KOPT-K1 (cell line): ENCODE data around the gene TRMT1.

Experiments
- H3K27ac ChIP-seq: fragments of 200-600 bp; sonication (generic); 2 replicates; pipeline ENCODE4 v1.5.1; 2016; ENCODE audit warnings: antibody characterized with exemption, mild to moderate bottlenecking, low read depth, low read length; ENCODE audit not compliant: poor library complexity, severe bottlenecking
- H3K36me3 ChIP-seq: fragments of 200-600 bp; sonication (generic); 2 replicates; pipeline ENCODE4 v1.5.1; 2017; ENCODE audit warnings: antibody characterized with exemption, mild to moderate bottlenecking, low read length, moderate library complexity; ENCODE audit not compliant: insufficient read depth
- H3K9me3 ChIP-seq: fragments of 200-600 bp; sonication (generic); 2 replicates; pipeline ENCODE4 v1.5.1; 2017; ENCODE audit warnings: antibody characterized with exemption, low read length, mild to moderate bottlenecking; ENCODE audit not compliant: insufficient read depth, poor library complexity, severe bottlenecking

Gene TRMT1

GRCh38 chr19:13135068-13136062 is 18.8 kb upstream of the TRMT1 start:
- Histone ChIP-seq H3K9me3 (no peaks in the 10 kb centered on the region), H3K27ac (no peak overlapping the region), H3K36me3 (peaks cover 87% of the 10 kb centered on the region)

GRCh38 chr19:13134626-13135025 is 18.1 kb upstream of the TRMT1 start:
- peaks cover 83% of the 10 kb centered on the region for H3K36me3 ChIP-seq
- no peak overlapping the region for H3K27ac ChIP-seq
- H3K9me3 ChIP-seq: no peaks in the 10 kb centered on the region

GRCh38 chr19:13133241-13133870 is 16.8 kb upstream of the TRMT1 start:
- Histone ChIP-seq H3K27ac (no peak overlapping the region), H3K36me3 (peaks cover 73% of the 10 kb centered on the region), H3K9me3 (no peaks in the 10 kb centered on the region)

GRCh38 chr19:13132471-13133180 is 16.1 kb upstream of the TRMT1 start:
- H3K36me3 ChIP-seq: peaks cover 69% of the 10 kb centered on the region
- no peak overlapping the region for H3K27ac ChIP-seq
- no peaks in the 10 kb centered on the region for H3K9me3 ChIP-seq

- H3K27ac ChIP-seq: no peak overlapping the region
- H3K36me3 ChIP-seq: peaks cover 61% of the 10 kb centered on the region
Observed at GRCh38 chr19:13130886-13131490, 14.4 kb upstream of the TRMT1 start.

GRCh38 chr19:13129384-13129783 is 12.8 kb upstream of the TRMT1 start:
- peaks cover 56% of the 10 kb centered on the region for H3K36me3 ChIP-seq

More at GRCh38 chr19:13130886-13131490, 14.4 kb upstream of the TRMT1 start:
- H3K9me3 ChIP-seq: no peaks in the 10 kb centered on the region

GRCh38 chr19:13128583-13128982 is 12.0 kb upstream of the TRMT1 start:
- Histone ChIP-seq H3K9me3 (no peaks in the 10 kb centered on the region), H3K27ac (no peak overlapping the region), H3K36me3 (peaks cover 54% of the 10 kb centered on the region)

More at GRCh38 chr19:13129384-13129783, 12.8 kb upstream of the TRMT1 start:
- no peaks in the 10 kb centered on the region for H3K9me3 ChIP-seq
- H3K27ac ChIP-seq: no peak overlapping the region

GRCh38 chr19:13127811-13128575 is 11.5 kb upstream of the TRMT1 start:
- H3K36me3 ChIP-seq: peaks cover 55% of the 10 kb centered on the region
- no peak overlapping the region for H3K27ac ChIP-seq
- no peaks in the 10 kb centered on the region for H3K9me3 ChIP-seq

- Histone ChIP-seq H3K36me3 (peaks cover 55% of the 10 kb centered on the region), H3K9me3 (no peaks in the 10 kb centered on the region), H3K27ac (no peak overlapping the region)
Observed at GRCh38 chr19:13127051-13127450, 10.5 kb upstream of the TRMT1 start.

- no peaks in the 10 kb centered on the region for H3K9me3 ChIP-seq
- peaks cover 65% of the 10 kb centered on the region for H3K36me3 ChIP-seq
- no peak overlapping the region for H3K27ac ChIP-seq
Observed at GRCh38 chr19:13122980-13123957, 6.7 kb upstream of the TRMT1 start.

- Histone ChIP-seq H3K36me3 (peaks cover 62% of the 10 kb centered on the region), H3K27ac (no peak overlapping the region), H3K9me3 (no peaks in the 10 kb centered on the region)
Observed at GRCh38 chr19:13122275-13122878, 5.8 kb upstream of the TRMT1 start.

- Histone ChIP-seq H3K36me3 (peaks cover 61% of the 10 kb centered on the region), H3K9me3 (no peaks in the 10 kb centered on the region), H3K27ac (no peak overlapping the region)
Observed at GRCh38 chr19:13121551-13122274, 5.2 kb upstream of the TRMT1 start.
